ENCODE results near the gene TBC1D22A. TPM values are rescaled to one million over a fixed set of nuclear protein-coding genes. Genes with fewer than 3 reads are reported as not detected.

TBC1D22A gene
- polyA plus RNA-seq, 1 donor from 2014 or later, result 9.3 TPM

DNA sequence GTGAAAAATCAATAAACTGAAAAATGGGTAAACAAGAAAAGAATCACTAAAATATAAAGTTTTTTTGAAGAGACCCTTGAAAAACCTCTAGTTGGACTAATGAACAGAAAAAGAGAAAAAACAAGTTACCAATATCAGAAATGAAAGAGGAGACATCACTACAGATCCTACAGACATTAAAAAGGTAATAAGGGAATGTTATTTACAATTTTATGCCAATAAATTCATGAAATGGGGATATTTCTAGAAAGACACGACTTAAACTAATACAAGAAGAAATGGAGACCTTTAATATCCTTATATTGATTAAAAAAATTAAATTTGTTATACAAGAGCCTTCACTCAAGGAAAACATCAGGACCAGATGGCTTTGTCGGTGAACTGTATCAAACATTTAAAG lies 109.4 kb downstream of the TBC1D22A start (continued):
- TF ChIP-seq, protein P1, sequence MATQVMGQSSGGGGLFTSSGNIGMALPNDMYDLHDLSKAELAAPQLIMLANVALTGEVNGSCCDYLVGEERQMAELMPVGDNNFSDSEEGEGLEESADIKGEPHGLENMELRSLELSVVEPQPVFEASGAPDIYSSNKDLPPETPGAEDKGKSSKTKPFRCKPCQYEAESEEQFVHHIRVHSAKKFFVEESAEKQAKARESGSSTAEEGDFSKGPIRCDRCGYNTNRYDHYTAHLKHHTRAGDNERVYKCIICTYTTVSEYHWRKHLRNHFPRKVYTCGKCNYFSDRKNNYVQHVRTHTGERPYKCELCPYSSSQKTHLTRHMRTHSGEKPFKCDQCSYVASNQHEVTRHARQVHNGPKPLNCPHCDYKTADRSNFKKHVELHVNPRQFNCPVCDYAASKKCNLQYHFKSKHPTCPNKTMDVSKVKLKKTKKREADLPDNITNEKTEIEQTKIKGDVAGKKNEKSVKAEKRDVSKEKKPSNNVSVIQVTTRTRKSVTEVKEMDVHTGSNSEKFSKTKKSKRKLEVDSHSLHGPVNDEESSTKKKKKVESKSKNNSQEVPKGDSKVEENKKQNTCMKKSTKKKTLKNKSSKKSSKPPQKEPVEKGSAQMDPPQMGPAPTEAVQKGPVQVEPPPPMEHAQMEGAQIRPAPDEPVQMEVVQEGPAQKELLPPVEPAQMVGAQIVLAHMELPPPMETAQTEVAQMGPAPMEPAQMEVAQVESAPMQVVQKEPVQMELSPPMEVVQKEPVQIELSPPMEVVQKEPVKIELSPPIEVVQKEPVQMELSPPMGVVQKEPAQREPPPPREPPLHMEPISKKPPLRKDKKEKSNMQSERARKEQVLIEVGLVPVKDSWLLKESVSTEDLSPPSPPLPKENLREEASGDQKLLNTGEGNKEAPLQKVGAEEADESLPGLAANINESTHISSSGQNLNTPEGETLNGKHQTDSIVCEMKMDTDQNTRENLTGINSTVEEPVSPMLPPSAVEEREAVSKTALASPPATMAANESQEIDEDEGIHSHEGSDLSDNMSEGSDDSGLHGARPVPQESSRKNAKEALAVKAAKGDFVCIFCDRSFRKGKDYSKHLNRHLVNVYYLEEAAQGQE (IDR thresholded peaks at IDR 0.05; ENCODE audit: borderline replicate concordance), result no peak

DNA sequence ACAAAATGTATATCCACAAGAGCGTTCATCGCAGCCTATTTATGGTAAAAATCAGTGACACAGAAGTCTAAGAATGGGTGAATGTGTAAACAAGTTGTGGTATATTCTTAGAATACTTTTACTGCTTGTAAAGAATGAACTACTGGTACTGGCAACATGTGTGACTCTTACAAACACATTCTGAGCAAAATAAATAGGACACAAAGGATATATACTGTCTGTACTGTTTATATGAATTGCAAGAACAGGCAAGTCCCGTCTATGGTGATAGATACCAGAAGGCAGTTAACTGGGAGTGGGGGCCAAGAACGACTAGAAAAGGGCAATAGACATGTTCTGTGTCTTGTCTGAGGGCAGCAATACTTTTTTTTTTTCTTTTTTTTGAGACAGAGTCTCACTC lies 112.6 kb downstream of the TBC1D22A start:
- Histone ChIP-seq H3K4me3 (ENCODE audit: low read length) (no peak overlapping the region), H2AFZ (ENCODE audit: low read depth, low read length) (no peak overlapping the region), H3K9me2 (ENCODE audit: insufficient read depth, low read length) (no peaks in the 10 kb centered on the region), H3K9ac (ENCODE audit: low read length) (no peak overlapping the region), H3K79me2 (replicated peaks; ENCODE audit: insufficient read depth, low read length) (no peaks in the 10 kb centered on the region), H3K36me3 (ENCODE audit: insufficient read depth, low read length) (no peaks in the 10 kb centered on the region), H3K27ac (ENCODE audit: low read length) (no peak overlapping the region), H3K9me3 (ENCODE audit: low read length) (no peaks in the 10 kb centered on the region), H4K20me1 (ENCODE audit: insufficient read depth) (no peaks in the 10 kb centered on the region), H3K4me2 (ENCODE audit: low read length) (no peak overlapping the region), H3F3A (ENCODE audit: insufficient read depth, low read length, poor library complexity, severe bottlenecking) (no peaks in the 10 kb centered on the region), H3K27me3 (ENCODE audit: insufficient read depth, low read depth, low read length) (no peaks in the 10 kb centered on the region)
- TF ChIP-seq TAF1 (IDR thresholded peaks at IDR 0.05; ENCODE audit: low read depth) (no peak), EZH2 (IDR thresholded peaks at IDR 0.05; ENCODE audit: borderline replicate concordance, insufficient read depth, low read length, poor library complexity, severe bottlenecking) (no peak), EP300 (conservative IDR thresholded peaks at IDR 0.05; ENCODE audit: poor library complexity, severe bottlenecking) (no peak), SMC3 (conservative IDR thresholded peaks at IDR 0.05; ENCODE audit: poor library complexity) (no peak), POLR2AphosphoS5 (IDR thresholded peaks at IDR 0.05) (no peak), MXI1 (conservative IDR thresholded peaks at IDR 0.05; ENCODE audit: poor library complexity, severe bottlenecking) (no peak)
- TF ChIP-seq, protein P2, sequence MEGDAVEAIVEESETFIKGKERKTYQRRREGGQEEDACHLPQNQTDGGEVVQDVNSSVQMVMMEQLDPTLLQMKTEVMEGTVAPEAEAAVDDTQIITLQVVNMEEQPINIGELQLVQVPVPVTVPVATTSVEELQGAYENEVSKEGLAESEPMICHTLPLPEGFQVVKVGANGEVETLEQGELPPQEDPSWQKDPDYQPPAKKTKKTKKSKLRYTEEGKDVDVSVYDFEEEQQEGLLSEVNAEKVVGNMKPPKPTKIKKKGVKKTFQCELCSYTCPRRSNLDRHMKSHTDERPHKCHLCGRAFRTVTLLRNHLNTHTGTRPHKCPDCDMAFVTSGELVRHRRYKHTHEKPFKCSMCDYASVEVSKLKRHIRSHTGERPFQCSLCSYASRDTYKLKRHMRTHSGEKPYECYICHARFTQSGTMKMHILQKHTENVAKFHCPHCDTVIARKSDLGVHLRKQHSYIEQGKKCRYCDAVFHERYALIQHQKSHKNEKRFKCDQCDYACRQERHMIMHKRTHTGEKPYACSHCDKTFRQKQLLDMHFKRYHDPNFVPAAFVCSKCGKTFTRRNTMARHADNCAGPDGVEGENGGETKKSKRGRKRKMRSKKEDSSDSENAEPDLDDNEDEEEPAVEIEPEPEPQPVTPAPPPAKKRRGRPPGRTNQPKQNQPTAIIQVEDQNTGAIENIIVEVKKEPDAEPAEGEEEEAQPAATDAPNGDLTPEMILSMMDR (IDR thresholded peaks at IDR 0.05; ENCODE audit: poor library complexity, severe bottlenecking), result no peak
- TF ChIP-seq, protein P1 (IDR thresholded peaks at IDR 0.05; ENCODE audit: borderline replicate concordance), result no peak
